A673 (cell line): Measurements from ENCODE around the gene MIER2.

Experiments used
- CTCF ChIP-seq: fragments of 300-800, 200-600 bp; sonication (generic); conservative IDR thresholded peaks from 2 replicates; pipeline ENCODE4 v1.5.1; 2017; ENCODE audit warnings: low read depth, mild to moderate bottlenecking, antibody characterized with exemption, low read length, moderate library complexity, mixed read lengths
- EZH2 ChIP-seq: fragments of 200-600 bp; sonication (generic); IDR thresholded peaks from 2 replicates; pipeline ENCODE4 v1.6.1; 2017; ENCODE audit warnings: borderline replicate concordance, low read depth, mild to moderate bottlenecking, mixed read lengths, antibody characterized with exemption, low read length; ENCODE audit not compliant: poor library complexity, severe bottlenecking

DNA sequence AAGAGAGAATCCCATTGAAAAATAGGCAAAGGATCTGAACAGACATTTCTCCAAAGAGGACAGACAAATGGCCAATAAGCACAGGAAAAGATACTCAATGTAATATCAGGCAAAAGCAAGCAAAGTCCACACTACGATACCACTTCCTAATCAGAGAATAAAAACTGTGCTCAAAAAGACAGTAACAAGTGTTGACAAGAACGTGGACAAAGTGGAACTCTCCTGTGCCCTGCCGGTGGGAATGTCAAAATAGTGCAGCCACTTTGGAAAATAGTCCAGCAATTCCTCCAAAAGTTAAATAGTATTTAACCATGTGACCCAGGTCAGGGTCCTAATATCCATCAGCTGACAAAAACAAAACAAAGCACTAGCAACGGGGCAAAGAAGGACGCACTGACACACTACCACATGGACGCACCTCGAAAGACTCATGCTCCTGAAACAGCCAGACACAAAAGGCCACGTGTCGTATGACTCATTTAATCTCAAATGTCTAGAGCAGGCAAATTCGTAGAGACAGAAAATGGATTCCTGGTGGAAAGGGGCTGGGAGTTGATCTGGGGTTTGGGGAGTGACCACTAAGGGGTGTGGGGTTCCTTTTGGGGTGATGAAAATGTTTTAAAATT lies 5.2 kb downstream of the MIER2 start:
- TF ChIP-seq CTCF (no peak), EZH2 (no peak)
